Epithelial cell of prostate (primary cell): ENCODE measurements around the gene KRTAP10-8.
"Not testable (repeated sequence)": the region's sequence is repeated elsewhere in the genome, so short reads cannot be mapped to it uniquely, and the experiment has no call there.

Experiments used
- DNase-seq: peaks from one replicate; pipeline ENCODE4 v3.0.0-alpha.2; 2011; ENCODE audit warnings: low read depth, low spot score
- H3K27ac ChIP-seq: fragments of 450-650 bp; 2 replicates; pipeline ENCODE4 v1.5.1; 2017; ENCODE audit warnings: mild to moderate bottlenecking

KRTAP10-8 gene

GRCh38 chr21:44615466-44615865 lies 3.6 kb downstream of the KRTAP10-8 start:
- no peak for DNase-seq
- H3K27ac ChIP-seq: no peak overlapping the region

GRCh38 chr21:44615911-44616590 lies 4.2 kb downstream of the KRTAP10-8 start:
- H3K27ac ChIP-seq: no peak overlapping the region
- no peak for DNase-seq

- no peak for DNase-seq
- H3K27ac ChIP-seq: no peak overlapping the region
These were observed 4.7 kb downstream of the KRTAP10-8 start for GRCh38 chr21:44616591-44616926.

- no peak overlapping the region for H3K27ac ChIP-seq
- DNase-seq: no peak
These were observed 5.2 kb downstream of the KRTAP10-8 start for GRCh38 chr21:44617071-44617501.

GRCh38 chr21:44618504-44618903 lies 6.6 kb downstream of the KRTAP10-8 start:
- H3K27ac ChIP-seq: no peak overlapping the region
- DNase-seq: no peak

GRCh38 chr21:44618909-44619308 lies 7.0 kb downstream of the KRTAP10-8 start:
- no peak overlapping the region for H3K27ac ChIP-seq
- no peak for DNase-seq

GRCh38 chr21:44619886-44620285 lies 8.0 kb downstream of the KRTAP10-8 start:
- DNase-seq: no peak
- H3K27ac ChIP-seq: no peak overlapping the region

- no peak overlapping the region for H3K27ac ChIP-seq
- no peak for DNase-seq
These were observed 11.7 kb downstream of the KRTAP10-8 start for GRCh38 chr21:44623575-44623974.

GRCh38 chr21:44625756-44626155 lies 13.9 kb downstream of the KRTAP10-8 start:
- DNase-seq: no peak

GRCh38 chr21:44626262-44626661 lies 14.4 kb downstream of the KRTAP10-8 start:
- no peak overlapping the region for H3K27ac ChIP-seq
- no peak for DNase-seq

More at GRCh38 chr21:44625756-44626155, 13.9 kb downstream of the KRTAP10-8 start:
- no peak overlapping the region for H3K27ac ChIP-seq

GRCh38 chr21:44626673-44627143 lies 14.8 kb downstream of the KRTAP10-8 start, which contains the start of gene KRTAP10-9:
Gene KRTAP10-9, plus strand, starts transcription at chr21:44627093. Its CDS starts 79 bp downstream, at chr21:44627172.
- no peak for DNase-seq
- H3K27ac ChIP-seq: no peak within 1 kb of the TSS

- DNase-seq, H3K27ac ChIP-seq: not testable (repeated sequence)
These were observed 15.4 kb downstream of the KRTAP10-8 start for GRCh38 chr21:44627181-44627822.

GRCh38 chr21:44627831-44628233 lies 16.0 kb downstream of the KRTAP10-8 start:
- not testable (repeated sequence) for H3K27ac ChIP-seq, DNase-seq

GRCh38 chr21:44628707-44629391 lies 17.0 kb downstream of the KRTAP10-8 start:
- no peak overlapping the region for H3K27ac ChIP-seq
- no peak for DNase-seq

- DNase-seq: no peak
- H3K27ac ChIP-seq: no peak overlapping the region
These were observed 18.6 kb downstream of the KRTAP10-8 start for GRCh38 chr21:44630440-44630839.

GRCh38 chr21:44632067-44632466 lies 20.2 kb downstream of the KRTAP10-8 start:
- no peak for DNase-seq
- no peak overlapping the region for H3K27ac ChIP-seq

GRCh38 chr21:44636209-44637017 lies 24.5 kb downstream of the KRTAP10-8 start:
- no peak overlapping the region for H3K27ac ChIP-seq
- DNase-seq: no peak

GRCh38 chr21:44637018-44637850 lies 25.4 kb downstream of the KRTAP10-8 start, which contains the start of gene KRTAP10-10:
Gene KRTAP10-10, plus strand, starts transcription at chr21:44637356. Its CDS starts 62 bp downstream, at chr21:44637418.
- H3K27ac ChIP-seq: no peak within 1 kb of the TSS
- no peak for DNase-seq

- H3K27ac ChIP-seq, DNase-seq: not testable (repeated sequence)
These were observed 26.0 kb downstream of the KRTAP10-8 start for GRCh38 chr21:44637851-44638348.
